A549 (cell line): ENCODE data around the gene PPM1H. TPM values are rescaled to one million over a fixed set of nuclear protein-coding genes. Genes with fewer than 3 reads are reported as not detected.

Source experiments
- ATAC-seq, 2 experiments: fragments of 200-7000 bp in 1 of 2; fragments of >200 bp in 1 of 2; cut with Nextera tagmentation in 1 of 2; cut with Tn5 transposase in 1 of 2; 3 replicates each; pipeline versions ENCODE4 v1.8.0 to v1.9.1; 2018 to 2020; ENCODE audit warnings: mild to moderate bottlenecking in 1 of 2, moderate library complexity in 1 of 2
- CTCF ChIA-PET: fragments of 300-600 bp; sonication (Branson Sonifier 250); formaldehyde crosslinking; extraction: SDS; loops from one replicate; lab custom pipeline; 2021; ENCODE audit warnings: antibody characterized with exemption, inconsistent platforms; lab: Yijun Ruan, JAX
- POLR2A ChIA-PET: fragments of 350-600 bp; formaldehyde crosslinking; extraction: SDS; loops from one replicate; lab custom pipeline; 2021; ENCODE audit warnings: antibody characterized with exemption, inconsistent platforms; lab: Yijun Ruan, JAX
- DNase-seq, 2 experiments: peaks; one replicate each; pipeline versions ENCODE4 v3.0.0 to v3.0.0-alpha.2; 2011 to 2016; ENCODE audit warnings: low read depth in 1 of 2, low spot score in 1 of 2
- FAIRE-seq: peaks from 2 replicates; lab custom pipeline; 2011; peaks lifted over from hg19 to GRCh38; lab: Jason Lieb, UNC
- H3K27ac ChIP-seq, 2 experiments: fragments of >200 bp; sonication (Bioruptor Twin); formaldehyde crosslinking; 3 replicates each; pipeline ENCODE4 v1.5.1; 2016 to 2017
- H3K4me1 ChIP-seq: fragments of >200 bp; sonication (Bioruptor Twin); formaldehyde crosslinking; 3 replicates; pipeline ENCODE4 v1.6.1; 2016
- H3K4me2 ChIP-seq: fragments of >200 bp; sonication (Bioruptor Twin); formaldehyde crosslinking; 3 replicates; pipeline ENCODE4 v1.6.1; 2016
- H3K4me3 ChIP-seq: fragments of >200 bp; sonication (Bioruptor Twin); formaldehyde crosslinking; 3 replicates; pipeline ENCODE4 v1.5.1; 2016
- H3K9me3 ChIP-seq: fragments of >200 bp; sonication (Bioruptor Twin); formaldehyde crosslinking; 3 replicates; pipeline ENCODE4 v1.6.1; 2016
- BHLHE40 ChIP-seq: IDR thresholded peaks from 2 replicates; pipeline ENCODE4 v1.6.1; 2012; ENCODE audit warnings: low read depth, low read length, inconsistent platforms
- CBX2 ChIP-seq: fragments of 200-600 bp; sonication (generic); IDR thresholded peaks from 2 replicates; pipeline ENCODE4 v1.6.1; 2016; ENCODE audit warnings: low read depth, mild to moderate bottlenecking, borderline replicate concordance
- CTCF ChIP-seq: fragments of >200 bp; sonication (Bioruptor Twin); formaldehyde crosslinking; IDR thresholded peaks from 3 replicates; pipeline ENCODE4 v1.5.1; 2016
- E2F6 ChIP-seq: IDR thresholded peaks from 2 replicates; pipeline ENCODE4 v1.6.1; 2012; ENCODE audit warnings: low read depth, borderline replicate concordance
- EHF ChIP-seq: fragments of 250-450 bp; sonication (Bioruptor Pico); IDR thresholded peaks from 2 replicates; pipeline ENCODE4 v1.5.0; 2020; ENCODE audit warnings: mild to moderate bottlenecking
- EP300 ChIP-seq, 2 experiments: fragments of >200 bp; sonication (Bioruptor Twin); formaldehyde crosslinking; IDR thresholded peaks; 2 replicates in 1 of 2; 3 replicates in 1 of 2; pipeline ENCODE4 v1.6.1; 2016 to 2017
- ESRRA ChIP-seq: fragments of 150-350 bp; IDR thresholded peaks from 2 replicates; pipeline ENCODE4 v1.6.1; 2014; ENCODE audit warnings: mild to moderate bottlenecking, low read length, borderline replicate concordance
- FOXS1 ChIP-seq: fragments of 250-450 bp; sonication (Bioruptor Pico); IDR thresholded peaks from 2 replicates; pipeline ENCODE4 v1.5.0; 2020; ENCODE audit warnings: mild to moderate bottlenecking, moderate library complexity
- GATA3 ChIP-seq: IDR thresholded peaks from 2 replicates; pipeline ENCODE4 v1.6.1; 2012; ENCODE audit warnings: borderline replicate concordance
- HDAC2 ChIP-seq: fragments of 200-600 bp; sonication (generic); IDR thresholded peaks from 2 replicates; pipeline ENCODE4 v1.6.1; 2016
- HEYL ChIP-seq: fragments of 250-450 bp; sonication (Bioruptor Pico); IDR thresholded peaks from 2 replicates; pipeline ENCODE4 v1.8.0; 2021; ENCODE audit warnings: mild to moderate bottlenecking, moderate library complexity
- HOXA7 ChIP-seq: fragments of 250-450 bp; sonication (Bioruptor Pico); IDR thresholded peaks from 2 replicates; pipeline ENCODE4 v1.5.0; 2020; ENCODE audit warnings: mild to moderate bottlenecking, moderate library complexity
- HOXB5 ChIP-seq: fragments of 250-450 bp; sonication (Bioruptor Pico); IDR thresholded peaks from 2 replicates; pipeline ENCODE4 v1.5.0; 2020; ENCODE audit warnings: mild to moderate bottlenecking, moderate library complexity
- JUN ChIP-seq, 2 experiments: fragments of >200 bp; sonication (Bioruptor Twin); formaldehyde crosslinking; IDR thresholded peaks; 2 replicates in 1 of 2; 3 replicates in 1 of 2; pipeline ENCODE4 v1.6.1; 2016 to 2017
- JUNB ChIP-seq: fragments of >200 bp; sonication (Bioruptor Twin); formaldehyde crosslinking; IDR thresholded peaks from 2 replicates; pipeline ENCODE4 v1.6.1; 2016
- KDM1A ChIP-seq: fragments of 200-600 bp; sonication (generic); IDR thresholded peaks from 2 replicates; pipeline ENCODE4 v1.6.1; 2016; ENCODE audit warnings: low read depth, mild to moderate bottlenecking
- KDM5A ChIP-seq: fragments of 200-600 bp; sonication (generic); IDR thresholded peaks from 2 replicates; pipeline ENCODE4 v1.6.1; 2016; ENCODE audit warnings: antibody characterized with exemption, mild to moderate bottlenecking
- MAZ ChIP-seq: fragments of 150-350 bp; IDR thresholded peaks from 2 replicates; pipeline ENCODE4 v1.6.1; 2014; ENCODE audit warnings: antibody characterized with exemption, low read depth, low read length, borderline replicate concordance
- MYC ChIP-seq: IDR thresholded peaks from 2 replicates; pipeline ENCODE4 v1.6.1; 2012; ENCODE audit warnings: mild to moderate bottlenecking, inconsistent platforms, low read length, improper control_type of control experiment, borderline replicate concordance
- NFE2L2 ChIP-seq: fragments of 150-350 bp; conservative IDR thresholded peaks from 2 replicates; pipeline ENCODE4 v1.6.1; 2014; ENCODE audit warnings: low read length
- NPAS2 ChIP-seq: fragments of 250-450 bp; sonication (Bioruptor Pico); IDR thresholded peaks from 2 replicates; pipeline ENCODE4 v1.8.0; 2022; ENCODE audit warnings: mild to moderate bottlenecking, moderate library complexity, borderline replicate concordance
- NR3C1 ChIP-seq: fragments of >200 bp; sonication (Bioruptor Twin); formaldehyde crosslinking; IDR thresholded peaks from 3 replicates; pipeline ENCODE4 v1.6.1; 2017
- PHF8 ChIP-seq: fragments of 200-600 bp; sonication (generic); IDR thresholded peaks from 2 replicates; pipeline ENCODE4 v1.6.1; 2016; ENCODE audit warnings: low read depth, mild to moderate bottlenecking, antibody characterized with exemption, moderate library complexity, borderline replicate concordance
- POLR2A ChIP-seq: IDR thresholded peaks from 2 replicates; pipeline ENCODE4 v1.6.1; 2012; ENCODE audit warnings: mild to moderate bottlenecking, low read length
- POLR2AphosphoS2 ChIP-seq: conservative IDR thresholded peaks from 2 replicates; pipeline ENCODE4 v1.6.1; 2012; ENCODE audit warnings: low read length, improper control_type of control experiment, inconsistent platforms
- RAD21 ChIP-seq, 2 experiments: fragments of >200 bp in 1 of 2; sonication (Bioruptor Twin) in 1 of 2; formaldehyde crosslinking in 1 of 2; IDR thresholded peaks in 1 of 2; conservative IDR thresholded peaks in 1 of 2; 2 replicates in 1 of 2; 3 replicates in 1 of 2; pipeline ENCODE4 v1.6.1; 2012 to 2018; ENCODE audit warnings: inconsistent platforms in 1 of 2
- REST ChIP-seq: fragments of 200-600 bp; sonication (generic); IDR thresholded peaks from 2 replicates; pipeline ENCODE4 v1.6.1; 2016; ENCODE audit warnings: antibody characterized with exemption, mild to moderate bottlenecking, moderate library complexity
- SMC3 ChIP-seq: fragments of >200 bp; sonication (Bioruptor Twin); formaldehyde crosslinking; IDR thresholded peaks from 3 replicates; pipeline ENCODE4 v1.6.1; 2018; ENCODE audit warnings: inconsistent platforms
- SREBF2 ChIP-seq: fragments of 450-650 bp; IDR thresholded peaks from 2 replicates; pipeline ENCODE4 v1.6.1; 2014; ENCODE audit warnings: mild to moderate bottlenecking, moderate library complexity
- TFCP2L1 ChIP-seq: fragments of 250-450 bp; sonication (Bioruptor Pico); IDR thresholded peaks from 2 replicates; pipeline ENCODE4 v1.5.0; 2021; ENCODE audit warnings: mild to moderate bottlenecking
- TP53 ChIP-seq: fragments of 250-450 bp; sonication (Bioruptor Pico); IDR thresholded peaks from 2 replicates; pipeline ENCODE4 v1.5.0; 2021; ENCODE audit warnings: mild to moderate bottlenecking, moderate library complexity
- ZFP36 ChIP-seq: fragments of 450-650 bp; IDR thresholded peaks from 2 replicates; pipeline ENCODE4 v1.6.1; 2014; ENCODE audit warnings: borderline replicate concordance; ENCODE audit not compliant: partially characterized antibody
- ZSCAN20 ChIP-seq: fragments of 250-450 bp; sonication (Bioruptor Pico); IDR thresholded peaks from 2 replicates; pipeline ENCODE4 v1.8.0; 2022; ENCODE audit warnings: mild to moderate bottlenecking, moderate library complexity
- WGBS: methylation state at CpG from one replicate; pipeline ENCODE4 v1.1.6; 2017; ENCODE audit errors: missing lambda C conversion rate; 5-methylcytosine and 5-hydroxymethylcytosine counted together
- polyA plus RNA-seq, 4 experiments: library from polyadenylated mRNA; depleted of rRNA in 3 of 4; stranded (reverse); fragments of >200 nt; fragmentation: RNase III in 1 of 4; extraction: RNeasy Plus Mini Kit Qiagen cat#74134 plus additional on column Dnase treatment in 1 of 4; gene quantifications; 2 replicates in 3 of 4; 3 replicates in 1 of 4; pipeline ENCODE4 v1.2.3, GENCODE V29; 2011 to 2017

Gene PPM1H
- polyA plus RNA-seq, 2 of the 4 experiments (the other 2 are of a cell fraction), result 7.8 TPM

- FAIRE-seq (no peak), ATAC-seq (no peak), DNase-seq (no peak)
- Histone ChIP-seq H3K4me3 (peak overlapping the region; percentile 65), H3K4me1 (peaks cover 54% of the 10 kb centered on the region), H3K27ac (peak overlapping the region; percentile 98), H3K4me2 (peak overlapping the region; percentile 84), H3K9me3 (no peaks in the 10 kb centered on the region)
- CTCF ChIA-PET, result interaction anchor here (0.5 to 2.5 kb wide), 15 partner anchors 12 to 465 kb away, joined by 3 to 44 read pairs (median 4); no protein-coding TSS in a partner anchor
- POLR2A ChIA-PET, result interaction anchor here (0.6 to 2.3 kb wide), 27 partner anchors 8 to 465 kb away, joined by 3 to 34 read pairs (median 3); partner anchors contain the start of gene MON2
- no peak for TF ChIP-seq BHLHE40
- TF ChIP-seq POLR2AphosphoS2, result no peak
- no peak for TF ChIP-seq CTCF
- peak; percentile 5; the same call in 1 of the 2 replicates for TF ChIP-seq PHF8
- TF ChIP-seq CBX2, result no peak
- no peak for TF ChIP-seq NR3C1
- TF ChIP-seq NFE2L2, result no peak
- no peak for TF ChIP-seq KDM1A
- no peak for TF ChIP-seq HOXB5 (CRISPR knock-in tag)
- no peak for TF ChIP-seq EP300 (IDR thresholded peaks at IDR 0.05)
- TF ChIP-seq GATA3, result peak; percentile 5; the same call in 1 of the 2 replicates
- under 1% methylated on average over 14 of the region's 14 CpGs for WGBS
Observed at GRCh38 chr12:62603811-62604098, 331.2 kb downstream of the PPM1H start.

- CTCF ChIA-PET, result interaction anchor here (0.6 to 2.5 kb wide), 24 partner anchors 10 to 467 kb away, joined by 3 to 44 read pairs (median 4); no protein-coding TSS in a partner anchor
- Histone ChIP-seq H3K9me3 (no peaks in the 10 kb centered on the region), H3K4me2 (peak overlapping the region; percentile 84), H3K27ac (peak overlapping the region; percentile 98), H3K4me1 (peaks cover 56% of the 10 kb centered on the region), H3K4me3 (peak overlapping the region; percentile 65)
- 8% methylated on average over 5 of the region's 94 CpGs for WGBS
- POLR2A ChIA-PET, result interaction anchor here (0.6 to 2.3 kb wide), 36 partner anchors 8 to 1887 kb away, joined by 3 to 34 read pairs (median 4); partner anchors contain the start of gene MON2
- peak; percentile 84 to 85 for ATAC-seq
- peak; percentile 61 to 89 for DNase-seq
- FAIRE-seq, result no peak
- TF ChIP-seq SMC3, result peak; percentile 57
- TF ChIP-seq POLR2A, result peak; percentile 68
- TF ChIP-seq REST, result no peak
- TF ChIP-seq ESRRA, result no peak
- TF ChIP-seq EHF, result peak; percentile 65; the same call in 1 of the 2 replicates
- peak; percentile 80 for TF ChIP-seq HOXA7 (CRISPR knock-in tag)
- TF ChIP-seq RAD21 (conservative IDR thresholded peaks at IDR 0.05 in 1 of 2, IDR thresholded peaks at IDR 0.05 in 1 of 2), result peak; percentile 34 to 50; a peak in 4 of 5 replicates
- TF ChIP-seq HDAC2, result no peak
- no peak for TF ChIP-seq E2F6
- no peak for TF ChIP-seq MYC
- no peak for TF ChIP-seq FOXS1 (CRISPR knock-in tag)
- no peak for TF ChIP-seq HEYL (CRISPR knock-in tag)
- TF ChIP-seq HOXB5 (CRISPR knock-in tag), result no peak
- TF ChIP-seq NPAS2, result no peak
- TF ChIP-seq JUNB, result no peak
- no peak for TF ChIP-seq SREBF2
- TF ChIP-seq ZFP36, result no peak
- no peak for TF ChIP-seq TP53 (CRISPR knock-in tag)
- no peak for TF ChIP-seq BHLHE40
- peak; percentile 67; the same call in 1 of the 2 replicates for TF ChIP-seq MAZ
- peak; percentile 68 for TF ChIP-seq TFCP2L1 (CRISPR knock-in tag)
- TF ChIP-seq NR3C1, result no peak
- TF ChIP-seq KDM5A, result no peak
- TF ChIP-seq ZSCAN20, result no peak
- TF ChIP-seq GATA3, result 0 out of 2 replicates have a peak, but pooled peaks have one; percentile 30
- peak; percentile 32 to 96 for TF ChIP-seq JUN (IDR thresholded peaks at IDR 0.05)
Observed at GRCh38 chr12:62603061-62603810, 331.7 kb downstream of the PPM1H start.
